NCI-H226 (cell line): Measurements from ENCODE around the gene PSMB9.
"Not testable (repeated sequence)": the region's sequence is repeated elsewhere in the genome, so short reads cannot be mapped to it uniquely, and the experiment has no call there.

Source experiments
- DNase-seq: peaks from one replicate; pipeline ENCODE4 v3.0.0-alpha.2; 2015

Gene PSMB9

GRCh38 chr6:32865724-32866443, 11.9 kb downstream of the PSMB9 start:
- no peak for DNase-seq

GRCh38 chr6:32867022-32867477, 13.1 kb downstream of the PSMB9 start:
- no peak for DNase-seq

- no peak for DNase-seq
Observed at GRCh38 chr6:32867554-32868256, 13.7 kb downstream of the PSMB9 start.

- peak; percentile 27 for DNase-seq
Observed at GRCh38 chr6:32868257-32868788, 14.3 kb downstream of the PSMB9 start.

GRCh38 chr6:32873947-32874346, 20.0 kb downstream of the PSMB9 start:
- DNase-seq = not testable (repeated sequence)

- DNase-seq = no peak
Observed at GRCh38 chr6:32876603-32877002, 22.6 kb downstream of the PSMB9 start.

GRCh38 chr6:32879691-32880090, 25.7 kb downstream of the PSMB9 start:
- no peak for DNase-seq

GRCh38 chr6:32880962-32881361, 27.0 kb downstream of the PSMB9 start:
- DNase-seq = not testable (repeated sequence)

GRCh38 chr6:32882879-32883250, 28.9 kb downstream of the PSMB9 start:
- peak; percentile 42 for DNase-seq

GRCh38 chr6:32883789-32884188, 29.8 kb downstream of the PSMB9 start:
- DNase-seq = peak; percentile 48

- DNase-seq = peak; percentile 48
Observed at GRCh38 chr6:32885698-32886286, 31.8 kb downstream of the PSMB9 start.

GRCh38 chr6:32886681-32887383, 32.8 kb downstream of the PSMB9 start:
- peak; percentile 71 for DNase-seq

- DNase-seq = no peak
Observed at GRCh38 chr6:32887616-32888015, 33.6 kb downstream of the PSMB9 start.

- no peak for DNase-seq
Observed at GRCh38 chr6:32888576-32888975, 34.6 kb downstream of the PSMB9 start.

GRCh38 chr6:32889533-32889932, 35.5 kb downstream of the PSMB9 start:
- DNase-seq = no peak

GRCh38 chr6:32890831-32891230, 36.8 kb downstream of the PSMB9 start:
- DNase-seq = no peak

GRCh38 chr6:32894085-32895005, 40.4 kb downstream of the PSMB9 start:
- peak; percentile 87 for DNase-seq

GRCh38 chr6:32895006-32895345, 41.0 kb downstream of the PSMB9 start:
- no peak for DNase-seq

- DNase-seq = no peak
Observed at GRCh38 chr6:32903952-32904351, 50.0 kb downstream of the PSMB9 start.

- no peak for DNase-seq
Observed at GRCh38 chr6:32905078-32905477, 51.1 kb downstream of the PSMB9 start.

GRCh38 chr6:32906539-32906938, 52.5 kb downstream of the PSMB9 start:
- DNase-seq = no peak

- no peak for DNase-seq
Observed at GRCh38 chr6:32908897-32909296, 54.9 kb downstream of the PSMB9 start.
